ENCODE results near the gene GOLGB1.

GRCh38 chr3:121629601-121630000 lies 119.9 kb downstream of the GOLGB1 start:
- TF ChIP-seq CTCF (IDR thresholded peaks at IDR 0.05; ENCODE audit: low read depth, low read length) (no peak), EZH2phosphoT487 (IDR thresholded peaks at IDR 0.05; ENCODE audit: low read depth) (no peak)
